Lower leg skin (tissue), 3 donors: Measurements from ENCODE around the gene AIG1.

Source experiments
- CTCF ChIP-seq, 3 donors: fragments of 450-650 bp; IDR thresholded peaks; one replicate each; pipeline ENCODE4 v1.5.1; 2016; ENCODE audit warnings: antibody characterized with exemption in 3 of 3, mild to moderate bottlenecking in 3 of 3, moderate library complexity in 2 of 3
- POLR2A ChIP-seq, 2 donors: fragments of 450-650 bp; IDR thresholded peaks; one replicate each; pipeline ENCODE4 v1.6.1; 2016 to 2017; ENCODE audit warnings: antibody characterized with exemption in 2 of 2, mild to moderate bottlenecking in 1 of 2, moderate library complexity in 1 of 2

- TF ChIP-seq CTCF (IDR thresholded peaks at IDR 0.05): no peak
- TF ChIP-seq POLR2A (IDR thresholded peaks at IDR 0.05): no peak
These were observed 39.1 kb upstream of the AIG1 start for GRCh38 chr6:143021543-143021942.
